ENCODE results near the gene FITM1.

The FITM1 gene

GRCh38 chr14:24106672-24107271 is 23.7 kb upstream of the FITM1 start:
- H3K27ac ChIP-seq = no peak overlapping the region
- TF ChIP-seq ZFX (IDR thresholded peaks at IDR 0.05; ENCODE audit: borderline replicate concordance) (no peak), CTCF (IDR thresholded peaks at IDR 0.05) (no peak)

GRCh38 chr14:24108336-24108874 is 22.1 kb upstream of the FITM1 start:
- TF ChIP-seq ZFX (IDR thresholded peaks at IDR 0.05; ENCODE audit: borderline replicate concordance) (no peak), CTCF (IDR thresholded peaks at IDR 0.05) (no peak)
- peak overlapping the region; percentile 33; the same call in 1 of the 2 replicates for H3K27ac ChIP-seq

- H3K27ac ChIP-seq = no peak overlapping the region
- TF ChIP-seq CTCF (IDR thresholded peaks at IDR 0.05) = no peak
- TF ChIP-seq ZFX (IDR thresholded peaks at IDR 0.05; ENCODE audit: borderline replicate concordance) = no peak
Measured at GRCh38 chr14:24110060-24110459, 20.4 kb upstream of the FITM1 start.

- TF ChIP-seq CTCF (IDR thresholded peaks at IDR 0.05) (no peak), ZFX (IDR thresholded peaks at IDR 0.05; ENCODE audit: borderline replicate concordance) (no peak)
- H3K27ac ChIP-seq = peak overlapping the region; percentile 6; the same call in 1 of the 2 replicates
Measured at GRCh38 chr14:24110523-24110922, 19.9 kb upstream of the FITM1 start.

- peak overlapping the region; percentile 99 for H3K27ac ChIP-seq
- no peak for TF ChIP-seq ZFX (IDR thresholded peaks at IDR 0.05; ENCODE audit: borderline replicate concordance)
- no peak for TF ChIP-seq CTCF (IDR thresholded peaks at IDR 0.05)
Measured at GRCh38 chr14:24113379-24113800, 17.1 kb upstream of the FITM1 start.

GRCh38 chr14:24113801-24114531 is 16.5 kb upstream of the FITM1 start:
- H3K27ac ChIP-seq = peak overlapping the region; percentile 99
- TF ChIP-seq ZFX (IDR thresholded peaks at IDR 0.05; ENCODE audit: borderline replicate concordance) = no peak
- TF ChIP-seq CTCF (IDR thresholded peaks at IDR 0.05) = no peak

All from 22Rv1 (cell line).